HG03457 (cell line): Measurements from ENCODE around the gene TMEM37.

Experiments
- ATAC-seq: cut with Tn5 transposase; IDR thresholded peaks from one replicate; pipeline ENCODE4 v1.9.1; 2021; ENCODE audit warnings: moderate number of reproducible peaks; ENCODE audit not compliant: unreplicated experiment

The TMEM37 gene

DNA sequence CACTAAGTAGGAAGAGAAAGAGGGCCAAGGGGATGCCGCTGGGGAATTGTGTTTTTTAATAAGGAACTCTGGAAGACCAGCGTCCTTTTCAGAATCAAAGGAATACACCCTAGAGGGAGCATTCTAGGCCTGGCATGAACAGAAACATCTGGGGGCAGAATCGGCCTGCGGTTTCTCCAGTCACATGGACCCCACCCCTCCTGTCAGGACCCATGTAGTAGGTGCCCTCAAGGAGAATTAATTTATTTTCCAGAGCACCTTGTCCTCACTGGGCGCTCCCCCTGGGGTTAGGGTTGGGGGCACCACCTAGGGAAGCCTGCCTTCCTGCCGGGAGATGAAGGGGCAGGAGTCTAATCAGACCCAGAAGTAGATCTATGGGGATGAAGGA lies 44.2 kb downstream of the TMEM37 start:
- ATAC-seq, result no peak

DNA sequence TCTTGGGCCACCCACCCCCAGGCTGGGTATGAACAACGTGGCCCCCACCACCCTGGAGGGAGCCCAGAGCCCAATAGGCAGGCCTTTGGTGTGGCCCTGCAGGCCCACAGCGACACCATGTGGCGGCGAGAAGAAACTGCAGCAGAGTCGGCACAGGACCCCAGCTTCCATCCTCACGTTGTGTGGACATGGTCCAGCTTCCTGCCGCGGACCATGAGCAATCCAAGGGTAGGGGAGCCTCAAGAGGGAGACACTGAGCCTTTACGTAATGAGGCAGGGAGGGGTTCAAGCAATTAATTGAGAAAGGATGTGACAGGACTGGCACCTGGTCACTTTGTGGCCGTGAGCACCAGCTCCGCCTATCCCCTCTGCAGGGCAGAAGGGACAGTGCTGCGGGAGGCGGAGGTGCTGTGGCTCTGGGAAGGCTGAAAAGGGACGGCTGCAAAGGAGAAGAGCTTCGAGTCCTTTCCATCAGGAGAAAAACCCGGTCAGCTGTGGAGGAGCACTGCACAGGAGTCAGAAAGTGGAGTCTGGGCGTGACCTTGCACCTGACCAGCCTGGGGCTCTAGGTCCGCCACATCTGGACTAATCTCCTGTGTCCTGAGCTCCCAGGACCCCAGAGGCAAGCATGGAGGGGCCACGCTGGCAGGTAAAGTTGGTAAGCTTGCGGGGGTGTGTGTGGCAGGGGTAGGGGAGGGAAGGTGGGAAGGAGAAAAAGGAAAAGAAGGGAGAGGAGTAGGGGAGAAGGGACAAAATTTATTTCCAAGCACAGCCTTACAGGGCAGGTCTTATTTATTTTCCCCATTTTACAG lies 44.9 kb downstream of the TMEM37 start:
- no peak for ATAC-seq

DNA sequence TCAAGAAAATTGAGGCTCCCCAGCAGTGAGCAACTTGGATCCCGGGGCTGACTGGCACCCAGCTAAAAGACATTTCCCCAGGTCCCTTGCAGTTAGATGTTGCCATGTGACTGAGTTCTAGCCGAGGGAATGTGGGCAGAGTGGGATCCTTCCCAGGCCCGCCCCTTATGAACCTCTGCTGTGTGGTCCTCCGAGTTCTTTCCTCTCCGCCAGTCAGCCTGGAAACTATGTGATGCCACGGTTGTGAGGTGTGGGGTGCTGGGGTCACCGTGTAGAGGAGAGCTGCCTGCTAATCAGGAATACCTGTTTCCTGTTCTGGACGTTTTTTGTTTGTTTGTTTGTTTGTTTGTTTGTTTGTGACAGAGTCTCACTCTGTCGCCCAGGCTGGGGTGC lies 45.5 kb downstream of the TMEM37 start:
- no peak for ATAC-seq

- no peak for ATAC-seq
Observed at GRCh38 chr2:119478188-119478977, 46.7 kb downstream of the TMEM37 start.

- no peak for ATAC-seq
Observed at GRCh38 chr2:119478978-119479295, 47.3 kb downstream of the TMEM37 start.

- ATAC-seq, result no peak
Observed at GRCh38 chr2:119480184-119480583, 48.5 kb downstream of the TMEM37 start.

GRCh38 chr2:119480718-119481142 lies 49.1 kb downstream of the TMEM37 start:
- ATAC-seq, result no peak

DNA sequence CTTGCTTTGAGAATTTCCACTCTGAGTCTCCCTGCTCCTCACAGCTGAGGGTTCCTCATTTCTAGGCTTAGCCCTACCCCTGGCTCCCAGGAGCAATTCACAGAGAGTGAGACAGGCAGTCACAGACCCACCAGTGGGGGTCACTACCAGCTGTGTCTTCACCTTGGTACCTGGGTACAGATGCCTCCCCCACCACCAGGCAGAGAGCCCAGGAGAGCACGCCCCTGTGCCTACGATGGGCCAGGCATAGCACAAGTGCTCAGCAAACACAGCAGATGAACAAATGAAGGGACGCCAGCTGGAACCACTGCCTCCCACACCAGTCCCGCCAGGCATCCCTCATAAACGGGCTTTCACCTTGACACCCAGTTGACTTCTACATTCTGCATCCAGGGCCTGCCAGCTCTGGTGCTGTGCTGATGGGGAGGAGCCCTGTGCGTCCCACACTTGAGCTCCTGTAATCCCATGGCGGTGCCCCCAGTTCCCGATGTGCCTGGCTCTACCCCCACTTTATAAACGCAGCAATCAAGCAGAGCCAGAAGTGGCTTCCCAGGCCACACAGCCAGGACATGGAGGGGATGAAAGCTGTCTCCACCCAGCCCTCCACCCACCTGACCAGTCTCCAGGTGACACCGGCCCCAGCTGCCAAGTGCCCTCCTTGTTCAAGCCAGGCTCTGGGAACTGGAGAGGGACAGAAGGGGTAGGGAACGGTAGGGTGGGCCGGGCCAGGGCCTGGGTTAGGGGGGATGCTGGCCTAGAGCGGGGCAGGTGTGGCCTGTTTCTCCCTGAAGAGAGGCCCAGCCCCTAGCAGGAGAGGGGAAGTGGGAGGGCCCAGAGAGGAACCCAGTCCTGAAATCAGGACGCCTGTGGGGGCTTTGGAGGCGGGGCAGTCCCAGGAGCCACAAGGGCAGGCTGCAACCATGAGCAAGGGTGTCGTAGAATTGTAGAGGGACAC lies 50.1 kb downstream of the TMEM37 start:
- ATAC-seq, result no peak

- ATAC-seq, result no peak
Observed at GRCh38 chr2:119482481-119483394, 51.1 kb downstream of the TMEM37 start.

DNA sequence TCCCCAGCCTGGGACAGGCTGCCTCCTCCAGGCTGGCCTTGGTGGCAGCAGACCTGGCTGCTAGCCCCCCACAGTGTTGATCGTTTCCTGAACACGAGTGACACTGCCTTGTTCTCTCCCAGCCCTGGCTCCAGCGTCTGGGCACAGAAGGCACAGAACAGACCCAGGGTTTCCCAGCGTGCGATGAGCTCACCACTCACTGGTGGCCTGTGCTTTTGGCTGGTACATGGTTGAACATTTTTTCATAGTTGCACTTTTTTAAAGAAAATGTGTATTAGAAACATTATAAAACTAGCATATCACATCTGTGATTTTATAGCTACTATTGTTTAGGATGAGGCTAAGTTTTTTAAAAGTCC lies 51.7 kb downstream of the TMEM37 start:
- no peak for ATAC-seq

GRCh38 chr2:119483896-119484718 lies 52.5 kb downstream of the TMEM37 start:
- ATAC-seq, result no peak

GRCh38 chr2:119484834-119485233 lies 53.2 kb downstream of the TMEM37 start:
- ATAC-seq, result no peak

GRCh38 chr2:119485336-119486110 lies 53.9 kb downstream of the TMEM37 start:
- ATAC-seq, result no peak

DNA sequence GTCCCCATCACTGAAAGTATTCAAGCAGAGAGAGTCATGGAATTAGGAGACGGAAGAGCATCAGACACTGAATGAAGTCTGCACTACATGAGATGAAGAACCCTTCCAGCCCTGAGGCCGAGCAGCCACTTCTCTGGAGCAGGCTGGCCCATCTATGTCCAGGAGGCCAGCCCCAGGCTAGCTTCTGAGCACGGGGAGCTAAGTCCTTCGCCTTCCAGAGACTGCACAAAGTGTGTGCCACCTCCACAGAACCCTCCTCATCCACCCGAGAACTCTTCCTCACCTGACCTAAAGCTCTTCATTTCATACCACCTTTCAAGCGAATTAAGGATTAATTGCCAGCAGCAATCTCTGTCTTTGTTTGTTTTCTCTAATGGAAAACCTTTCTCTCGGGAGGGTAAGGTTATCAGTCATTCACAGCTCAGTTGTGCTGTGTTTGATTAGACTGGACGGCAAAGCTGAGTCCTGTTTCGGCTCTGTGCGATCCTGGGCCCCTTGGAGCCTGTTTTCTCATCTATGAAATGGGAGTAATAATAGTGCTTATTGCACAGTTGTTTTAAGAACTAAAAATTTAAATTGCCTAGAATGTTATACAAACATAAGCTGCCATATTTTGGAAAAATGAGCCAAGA lies 54.7 kb downstream of the TMEM37 start:
- no peak for ATAC-seq

DNA sequence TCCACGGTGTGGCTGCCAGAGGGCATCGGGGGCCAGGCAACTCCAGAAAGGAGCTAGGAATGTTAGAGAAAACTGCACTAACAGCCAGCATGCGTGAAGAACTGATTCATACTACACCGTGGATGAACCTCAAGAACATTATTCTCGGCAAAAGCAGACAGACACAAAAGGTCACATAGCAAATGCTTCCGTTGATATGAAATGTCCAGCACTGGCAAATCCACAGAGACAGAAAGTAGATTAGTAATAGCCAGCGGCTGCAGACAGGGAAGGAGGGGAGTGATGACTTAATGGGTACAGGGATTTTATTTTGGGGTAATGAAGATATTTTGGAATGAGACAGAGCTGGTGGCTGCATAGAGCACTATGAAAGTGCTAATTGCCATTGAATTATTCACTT lies 55.2 kb downstream of the TMEM37 start:
- ATAC-seq, result no peak

- ATAC-seq, result peak; percentile 75
Observed at GRCh38 chr2:119487434-119488244, 56.0 kb downstream of the TMEM37 start.
